Measurements from ENCODE around the gene PDE4D.

The PDE4D gene

GRCh38 chr5:59366784-59367183 lies 526.7 kb downstream of the PDE4D start:
- no peak for DNase-seq (ENCODE audit: low read depth in 2 of 2)

- DNase-seq (ENCODE audit: low read depth in 2 of 2) = no peak
Measured at GRCh38 chr5:59362438-59362837, 531.1 kb downstream of the PDE4D start.

- DNase-seq (ENCODE audit: low read depth in 2 of 2) = no peak
Measured at GRCh38 chr5:59361454-59361853, 532.1 kb downstream of the PDE4D start.

- no peak for DNase-seq (ENCODE audit: low read depth in 2 of 2)
Measured at GRCh38 chr5:59360130-59360555, 533.4 kb downstream of the PDE4D start.

GRCh38 chr5:59358005-59358861 lies 535.3 kb downstream of the PDE4D start:
- DNase-seq (ENCODE audit: low read depth in 2 of 2) = no peak

DNA sequence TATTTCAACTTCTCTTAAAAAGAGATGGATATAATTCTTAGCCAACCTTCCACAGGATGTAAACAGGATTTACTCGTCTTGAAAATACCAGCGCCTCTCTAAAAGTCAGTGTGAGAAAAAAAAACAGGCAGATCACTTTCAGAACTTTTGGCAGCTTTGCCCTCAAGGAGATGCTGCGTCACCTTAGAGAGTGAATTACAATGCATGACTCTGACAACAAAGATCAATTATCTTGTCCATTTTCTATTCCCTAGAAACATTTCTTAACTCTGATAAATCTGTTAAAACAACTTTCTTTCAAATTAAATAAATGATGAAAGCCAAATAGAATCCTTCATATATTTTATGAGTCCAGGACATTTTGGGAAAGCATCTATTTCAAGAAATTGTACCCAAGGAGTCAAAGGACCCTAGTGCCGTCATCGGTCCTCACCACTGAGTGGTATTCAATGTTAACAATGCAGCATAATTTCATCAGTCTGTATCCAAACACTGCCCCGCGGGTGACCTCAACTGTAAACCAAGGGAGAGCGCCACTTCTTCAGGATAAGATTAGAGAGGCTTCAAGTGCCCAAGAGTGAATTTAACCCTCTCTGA lies 536.0 kb downstream of the PDE4D start:
- no peak for DNase-seq (ENCODE audit: low read depth in 2 of 2)

DNA sequence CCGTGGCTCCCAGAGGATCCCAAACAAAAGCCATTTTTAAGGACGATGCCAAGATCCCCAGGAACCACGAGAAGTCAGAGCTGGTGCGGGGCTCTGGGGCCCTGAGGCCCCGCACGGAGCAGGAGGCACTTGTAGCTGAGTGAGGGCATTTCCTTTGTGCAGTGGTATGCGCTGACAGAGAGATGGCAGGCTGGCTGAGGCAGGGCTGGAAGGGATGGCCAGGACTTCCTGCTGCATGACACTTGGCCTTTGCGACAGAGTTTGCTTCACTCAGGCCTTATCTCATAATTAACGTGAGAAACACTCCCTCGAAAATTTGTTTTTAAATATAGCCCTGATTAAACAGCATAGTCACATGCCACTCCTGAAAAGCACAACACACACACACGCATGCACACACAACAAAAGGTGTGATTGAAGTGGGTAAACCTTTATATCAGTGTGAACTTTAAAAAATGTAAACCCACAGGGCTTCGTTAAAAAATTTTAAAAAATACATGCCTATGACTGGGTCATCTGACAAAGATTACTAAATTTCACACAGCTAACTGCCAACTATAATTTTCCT lies 536.6 kb downstream of the PDE4D start:
- DNase-seq (ENCODE audit: low read depth in 2 of 2) = no peak

GRCh38 chr5:59354811-59355210 lies 538.7 kb downstream of the PDE4D start:
- DNase-seq (ENCODE audit: low read depth in 2 of 2) = no peak

- DNase-seq (ENCODE audit: low read depth in 2 of 2) = no peak
Measured at GRCh38 chr5:59354274-59354673, 539.3 kb downstream of the PDE4D start.

DNA sequence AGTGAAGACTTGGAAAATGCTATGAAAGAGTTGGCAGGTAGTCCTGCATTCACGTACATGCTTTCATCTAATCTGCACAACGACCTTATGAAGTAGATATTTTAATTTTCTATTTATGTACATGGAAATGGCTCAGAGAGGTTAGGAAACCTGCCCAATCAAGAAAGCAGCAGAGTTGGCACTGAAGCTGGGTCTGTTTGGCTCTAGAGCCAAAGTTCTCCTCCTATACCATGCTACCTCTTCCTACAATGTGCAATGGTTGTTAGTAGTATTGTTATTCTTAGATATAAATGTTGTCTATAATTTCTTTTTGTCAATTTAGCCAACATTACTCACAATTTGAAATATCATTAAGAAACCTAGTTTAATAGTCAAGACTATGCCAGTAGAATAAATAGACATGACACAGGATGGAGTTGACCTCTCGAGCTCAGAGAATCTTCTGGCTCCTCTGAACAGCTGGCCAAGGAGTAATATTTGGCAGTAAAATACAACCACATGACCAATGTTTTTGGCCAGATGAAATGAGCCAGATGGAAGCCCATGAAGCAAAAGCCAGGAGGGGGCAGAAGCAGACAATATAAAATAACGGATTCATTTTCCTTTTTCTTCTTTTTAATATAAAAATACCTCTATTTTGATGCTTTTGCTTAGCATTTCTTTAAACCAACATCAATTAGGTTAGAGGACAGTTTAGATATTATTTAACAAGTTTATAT lies 542.3 kb downstream of the PDE4D start:
- DNase-seq (ENCODE audit: low read depth in 2 of 2) = no peak

GRCh38 chr5:59348189-59348588 lies 545.3 kb downstream of the PDE4D start:
- DNase-seq (ENCODE audit: low read depth in 2 of 2) = no peak

- no peak for DNase-seq (ENCODE audit: low read depth in 2 of 2)
Measured at GRCh38 chr5:59346982-59347381, 546.5 kb downstream of the PDE4D start.

DNA sequence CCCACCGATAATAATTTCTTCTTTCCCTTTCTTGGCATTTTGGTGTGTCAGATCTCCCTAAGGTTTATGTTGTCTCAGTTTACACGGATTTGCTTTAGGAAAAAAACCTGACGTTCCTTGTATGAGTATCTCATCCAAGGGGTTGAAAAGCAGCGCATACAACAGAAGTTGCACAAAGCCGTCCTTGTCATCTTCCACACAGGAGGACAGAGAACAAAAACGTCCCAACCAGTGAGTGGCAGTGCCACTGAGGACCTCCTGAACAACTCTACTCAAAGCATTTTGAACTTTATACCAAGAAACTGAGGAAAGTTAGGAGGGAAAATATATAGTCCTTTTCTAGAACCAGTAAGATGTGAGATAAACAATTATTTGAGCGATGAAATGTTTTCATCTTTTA lies 547.0 kb downstream of the PDE4D start:
- no peak for DNase-seq (ENCODE audit: low read depth in 2 of 2)

GRCh38 chr5:59342181-59342580 lies 551.3 kb downstream of the PDE4D start:
- DNase-seq (ENCODE audit: low read depth in 2 of 2) = no peak

- no peak for DNase-seq (ENCODE audit: low read depth in 2 of 2)
Measured at GRCh38 chr5:59341760-59342159, 551.8 kb downstream of the PDE4D start.

DNA sequence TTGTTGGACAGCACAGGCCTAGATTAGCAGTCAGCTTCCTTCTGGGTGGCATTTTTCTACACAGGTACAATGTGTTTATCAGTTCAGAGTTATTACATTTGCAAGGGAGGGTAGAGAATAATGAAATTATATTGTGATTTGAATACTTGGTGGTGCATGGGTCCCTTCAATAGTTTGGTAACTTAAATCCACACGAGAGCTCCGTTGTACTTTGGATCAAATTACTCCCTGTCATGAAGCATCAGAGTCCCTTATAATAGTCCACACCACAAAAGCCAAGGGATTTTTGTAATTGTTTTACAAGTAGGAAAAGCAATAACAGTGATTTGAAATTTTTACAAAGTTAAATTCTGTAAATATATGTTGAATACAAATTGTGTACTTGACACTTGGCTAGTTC lies 552.4 kb downstream of the PDE4D start:
- DNase-seq (ENCODE audit: low read depth in 2 of 2) = no peak

DNA sequence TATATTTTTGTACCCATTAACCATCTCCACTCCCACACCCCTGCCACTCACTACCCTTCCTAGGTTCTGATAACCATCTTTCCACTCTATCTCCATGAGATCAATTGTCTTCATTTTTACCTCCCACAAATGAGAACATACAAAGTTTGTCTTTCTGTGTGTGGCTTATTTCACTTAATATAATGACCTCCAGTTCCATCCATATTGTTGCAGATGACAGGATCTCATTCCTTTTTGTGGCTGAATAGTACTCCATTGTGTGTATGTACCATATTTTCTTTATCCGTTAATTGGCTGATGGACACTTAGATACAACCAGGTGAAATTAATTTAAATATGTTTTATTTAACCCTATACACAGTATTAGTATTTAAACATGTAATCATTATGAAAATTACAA lies 552.9 kb downstream of the PDE4D start:
- no peak for DNase-seq (ENCODE audit: low read depth in 2 of 2)

- no peak for DNase-seq (ENCODE audit: low read depth in 2 of 2)
Measured at GRCh38 chr5:59337240-59337639, 556.3 kb downstream of the PDE4D start.

DNA sequence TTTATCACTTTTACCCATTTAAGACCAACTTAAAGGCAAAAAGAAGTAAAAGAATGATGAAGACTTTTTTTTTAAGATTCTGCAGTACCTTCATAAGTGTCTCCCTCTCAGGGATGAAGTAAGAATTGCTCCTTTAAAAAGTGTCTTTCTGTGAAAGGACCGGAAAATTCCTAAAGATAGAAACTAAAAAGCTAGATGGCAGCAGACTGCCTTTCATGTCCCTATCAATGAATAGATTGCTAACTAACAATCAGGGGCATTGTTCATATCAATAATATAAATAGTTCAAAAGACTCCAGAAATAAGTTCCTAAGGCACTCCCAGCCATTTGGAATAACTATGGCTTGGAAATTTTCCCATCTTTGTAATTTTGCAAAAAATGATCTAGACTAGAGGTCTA lies 558.0 kb downstream of the PDE4D start:
- no peak for DNase-seq (ENCODE audit: low read depth in 2 of 2)

GRCh38 chr5:59333416-59333815 lies 560.1 kb downstream of the PDE4D start:
- no peak for DNase-seq (ENCODE audit: low read depth in 2 of 2)

GRCh38 chr5:59332236-59332973 lies 561.1 kb downstream of the PDE4D start:
- no peak for DNase-seq (ENCODE audit: low read depth in 2 of 2)

GRCh38 chr5:59330680-59331079 lies 562.8 kb downstream of the PDE4D start:
- no peak for DNase-seq (ENCODE audit: low read depth in 2 of 2)
